Gastrocnemius medialis (tissue), 4 donors: ENCODE data around the gene HPCAL4. TPM values are rescaled to one million over a fixed set of nuclear protein-coding genes. Genes with fewer than 3 reads are reported as not detected.

Source experiments
- ATAC-seq, 2 donors: fragments of 150-250 bp; one replicate each; pipeline ENCODE4 v1.9.1; 2016
- DNase-seq, 2 donors: peaks; one replicate each; pipeline ENCODE4 v3.0.0-alpha.2; 2019
- H3K27ac ChIP-seq, 4 donors: fragments of 200-600 bp; sonication (generic); 1 replicate in 1 of 4; 2 replicates in 3 of 4; pipeline ENCODE4 v1.5.1; 2016 to 2018; ENCODE audit warnings: mild to moderate bottlenecking in 2 of 4, moderate library complexity in 1 of 4
- H3K27me3 ChIP-seq, 3 donors: fragments of 200-600 bp; sonication (generic) in 2 of 3; 1 replicate in 1 of 3; 2 replicates in 2 of 3; pipeline versions ENCODE4 v1.5.1 to v1.6.0; 2016 to 2019; ENCODE audit warnings: mild to moderate bottlenecking in 1 of 3, moderate library complexity in 1 of 3
- H3K36me3 ChIP-seq, 2 donors: fragments of 200-600 bp; sonication (generic) in 1 of 2; one replicate each; pipeline ENCODE4 v1.5.1; 2017 to 2018
- H3K4me1 ChIP-seq, 2 donors: fragments of 200-600 bp; sonication (generic) in 1 of 2; one replicate each; pipeline ENCODE4 v1.5.1; 2016 to 2017; ENCODE audit warnings: mild to moderate bottlenecking in 2 of 2
- H3K4me3 ChIP-seq, 4 donors: fragments of 200-600 bp; sonication (generic) in 3 of 4; 1 replicate in 1 of 4; 2 replicates in 3 of 4; pipeline ENCODE4 v1.5.1; 2016 to 2019; ENCODE audit warnings: mild to moderate bottlenecking in 2 of 4
- H3K9me3 ChIP-seq, 3 donors: fragments of 200-600 bp; sonication (generic) in 2 of 3; 1 replicate in 1 of 3; 2 replicates in 2 of 3; pipeline ENCODE4 v1.5.1; 2016 to 2019
- POLR2A ChIP-seq, 2 donors: fragments of 450-650 bp; IDR thresholded peaks; one replicate each; pipeline ENCODE4 v1.6.1; 2017; ENCODE audit warnings: antibody characterized with exemption in 2 of 2, mild to moderate bottlenecking in 2 of 2, moderate library complexity in 2 of 2
- in situ Hi-C, 4 donors: fragments of 200-750 bp; cut with MboI; loops; one replicate each; pipeline versions ENCODE4 v1.15.0 to v1.8.0; 2017; ENCODE audit warnings: low sequenced_read_pairs in 4 of 4
- intact Hi-C: fragments of 100-400 bp; cut with DNase I; formaldehyde crosslinking; loops from one replicate; pipeline ENCODE4 v1.15.1; 2023; ENCODE audit warnings: low total_unique reads
- total RNA-seq, 4 donors: library from RNA; depleted of rRNA; stranded (reverse); fragments of >200 nt; gene quantifications; one replicate each; pipeline versions ENCODE4 v1.1.0 to v1.2.3, GENCODE V29; 2016
- TF ChIP-seq, protein P1 (sequence below), 5 experiments: fragments of 450-650 bp in 3 of 5; fragments of 200-600 bp in 2 of 5; sonication (generic) in 2 of 5; IDR thresholded peaks in 4 of 5; conservative IDR thresholded peaks in 1 of 5; 1 replicate in 4 of 5; 2 replicates in 1 of 5; pipeline ENCODE4 v1.5.1; 2016 to 2019; ENCODE audit warnings: antibody characterized with exemption in 5 of 5, mild to moderate bottlenecking in 3 of 5, moderate library complexity in 3 of 5

The HPCAL4 gene
- total RNA-seq, 4 donors from 2014 or later: 0.92 to 9.0 (median 3.2) TPM

DNA sequence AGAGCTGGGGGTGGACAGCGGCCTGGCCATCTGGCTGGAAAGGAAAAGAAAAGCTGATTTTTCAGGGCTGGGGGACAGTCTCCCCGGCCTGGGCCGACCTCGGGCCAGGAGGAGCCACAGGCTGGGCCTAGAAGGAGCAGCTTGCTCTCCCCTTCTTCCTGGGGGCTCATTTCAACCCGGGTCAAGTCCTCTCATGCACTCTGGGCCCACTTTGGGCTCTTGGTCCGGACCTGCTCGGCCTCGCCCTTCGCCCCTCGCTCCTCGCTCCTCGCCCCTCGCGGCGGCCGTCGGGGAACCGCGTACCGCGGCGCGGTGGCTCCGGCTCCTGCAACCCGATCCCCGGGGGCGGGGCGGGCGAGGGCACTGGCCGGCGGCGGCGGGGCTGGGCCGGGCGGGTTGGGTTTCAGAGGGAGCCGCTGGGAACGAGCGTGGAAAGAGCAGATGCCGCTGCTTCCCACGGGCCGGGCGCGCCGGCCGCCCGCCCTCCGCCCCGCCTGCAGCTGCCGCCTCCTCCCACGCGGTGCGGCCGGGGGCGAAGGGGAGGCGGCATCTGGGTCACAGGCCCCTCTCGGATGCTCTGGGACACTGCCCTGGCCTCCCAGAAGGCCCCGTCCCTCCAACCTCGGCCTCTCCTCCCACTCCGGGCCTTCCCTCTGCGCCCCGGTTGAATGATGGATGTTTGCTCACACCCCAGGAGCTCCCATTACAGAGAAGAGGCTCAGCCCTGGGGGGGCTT, 58.4 kb downstream of the HPCAL4 start:
- peak; percentile 72 to 81 for ATAC-seq
- Histone ChIP-seq H3K4me3 (peak overlapping the region; percentile 24 to 28 (median 26)), H3K36me3 (no peaks in the 10 kb centered on the region), H3K27me3 (peaks cover 0 to 4% (median 0%) of the 10 kb centered on the region in 3 donors), H3K9me3 (no peaks in the 10 kb centered on the region), H3K4me1 (peaks cover 7 to 14% of the 10 kb centered on the region in 2 donors), H3K27ac (peak overlapping the region; percentile 50 to 75 (median 56))
- DNase-seq: peak in 1 of 2 donors; percentile 60
- intact Hi-C loops (no loop called here), in situ Hi-C loops (no loop called here)
- peak in 1 of 2 donors; percentile 26 for TF ChIP-seq POLR2A (IDR thresholded peaks at IDR 0.05)
- TF ChIP-seq, protein P1, sequence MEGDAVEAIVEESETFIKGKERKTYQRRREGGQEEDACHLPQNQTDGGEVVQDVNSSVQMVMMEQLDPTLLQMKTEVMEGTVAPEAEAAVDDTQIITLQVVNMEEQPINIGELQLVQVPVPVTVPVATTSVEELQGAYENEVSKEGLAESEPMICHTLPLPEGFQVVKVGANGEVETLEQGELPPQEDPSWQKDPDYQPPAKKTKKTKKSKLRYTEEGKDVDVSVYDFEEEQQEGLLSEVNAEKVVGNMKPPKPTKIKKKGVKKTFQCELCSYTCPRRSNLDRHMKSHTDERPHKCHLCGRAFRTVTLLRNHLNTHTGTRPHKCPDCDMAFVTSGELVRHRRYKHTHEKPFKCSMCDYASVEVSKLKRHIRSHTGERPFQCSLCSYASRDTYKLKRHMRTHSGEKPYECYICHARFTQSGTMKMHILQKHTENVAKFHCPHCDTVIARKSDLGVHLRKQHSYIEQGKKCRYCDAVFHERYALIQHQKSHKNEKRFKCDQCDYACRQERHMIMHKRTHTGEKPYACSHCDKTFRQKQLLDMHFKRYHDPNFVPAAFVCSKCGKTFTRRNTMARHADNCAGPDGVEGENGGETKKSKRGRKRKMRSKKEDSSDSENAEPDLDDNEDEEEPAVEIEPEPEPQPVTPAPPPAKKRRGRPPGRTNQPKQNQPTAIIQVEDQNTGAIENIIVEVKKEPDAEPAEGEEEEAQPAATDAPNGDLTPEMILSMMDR (IDR thresholded peaks at IDR 0.05 in 4 of 5, conservative IDR thresholded peaks at IDR 0.05 in 1 of 5): no peak

DNA sequence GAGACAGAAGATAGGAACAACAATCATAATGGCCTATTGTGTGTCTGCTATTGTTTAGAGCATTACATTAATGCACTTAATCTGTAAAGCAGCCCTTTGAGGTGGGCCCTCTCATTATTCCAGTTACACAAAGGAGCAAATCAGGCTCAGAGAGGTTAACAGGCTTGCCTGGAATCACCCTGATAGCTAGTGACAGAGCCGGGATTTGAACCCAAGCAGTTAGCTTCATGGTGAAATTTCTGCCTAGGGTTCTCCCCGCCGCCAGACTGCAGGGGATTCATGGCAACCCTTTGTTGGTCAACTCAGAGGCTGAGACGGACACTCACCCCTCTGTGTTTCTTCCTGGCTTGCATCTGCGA, 58.9 kb downstream of the HPCAL4 start:
- peak overlapping the region in 3 of 4 donors; percentile 24 to 26 (median 25) for H3K4me3 ChIP-seq
- H3K27me3 ChIP-seq: peaks cover 0 to 4% (median 0%) of the 10 kb centered on the region in 3 donors
- in situ Hi-C loops: no loop called here
- no peaks in the 10 kb centered on the region for H3K9me3 ChIP-seq
- TF ChIP-seq, protein P1 (IDR thresholded peaks at IDR 0.05 in 4 of 5, conservative IDR thresholded peaks at IDR 0.05 in 1 of 5): no peak
- no peak for TF ChIP-seq POLR2A (IDR thresholded peaks at IDR 0.05)
- intact Hi-C loops: no loop called here
- ATAC-seq (no peak), DNase-seq (no peak)
- H3K4me1 ChIP-seq: peaks cover 7 to 16% of the 10 kb centered on the region in 2 donors
- H3K36me3 ChIP-seq: no peaks in the 10 kb centered on the region
- H3K27ac ChIP-seq: peak overlapping the region; percentile 19 to 51 (median 37)

DNA sequence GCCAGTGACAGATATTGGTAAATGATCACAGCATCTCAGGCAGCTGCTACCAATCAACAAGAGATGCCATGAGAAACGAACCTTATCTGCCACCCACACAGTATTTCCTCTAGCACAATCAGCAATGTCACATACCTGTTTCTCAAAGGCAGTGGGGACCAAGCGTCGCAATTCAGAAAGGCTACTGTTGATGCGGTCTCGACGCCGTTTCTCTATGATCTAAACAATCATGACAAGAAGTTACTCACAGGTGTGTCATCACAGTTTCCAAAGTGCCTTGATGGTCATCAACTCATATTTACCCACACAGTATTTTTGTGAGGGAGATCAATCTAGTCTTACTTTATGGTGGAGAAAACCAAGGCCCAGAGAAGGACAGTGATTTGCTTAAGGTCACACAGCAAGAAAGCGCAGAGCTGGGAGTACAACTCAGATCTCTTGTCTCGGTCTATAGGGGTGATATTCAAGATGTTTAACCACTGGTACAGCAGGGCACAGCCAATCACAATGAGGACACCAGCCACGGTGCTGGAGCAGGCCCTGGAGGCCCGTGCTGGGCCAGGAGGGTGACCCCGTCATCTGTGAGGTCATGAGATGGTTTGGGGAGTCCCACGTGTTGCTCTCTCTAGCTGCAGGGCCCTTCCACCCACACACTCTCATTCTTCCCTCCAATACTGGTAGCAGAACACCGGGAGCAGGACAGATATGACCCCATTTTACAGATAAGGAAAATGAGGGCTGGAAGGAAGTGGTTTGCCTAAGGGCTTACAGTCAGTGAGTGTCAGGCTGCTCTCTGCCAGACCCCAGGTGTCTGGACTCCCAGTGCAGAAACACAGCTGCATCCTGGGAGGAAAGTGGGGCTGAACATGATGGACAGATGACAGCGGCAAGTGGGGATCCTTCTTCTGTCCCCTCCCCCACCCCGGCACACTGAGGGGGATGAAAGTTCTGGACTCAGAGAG, 59.6 kb downstream of the HPCAL4 start:
- Histone ChIP-seq H3K27me3 (no peaks in the 10 kb centered on the region), H3K27ac (peak overlapping the region in 2 of 4 donors; percentile 19 to 24), H3K9me3 (no peaks in the 10 kb centered on the region), H3K4me1 (peaks cover 8 to 22% of the 10 kb centered on the region in 2 donors), H3K4me3 (no peak overlapping the region), H3K36me3 (no peaks in the 10 kb centered on the region)
- DNase-seq (no peak), ATAC-seq (no peak)
- TF ChIP-seq, protein P1 (IDR thresholded peaks at IDR 0.05 in 4 of 5, conservative IDR thresholded peaks at IDR 0.05 in 1 of 5): no peak
- no peak for TF ChIP-seq POLR2A (IDR thresholded peaks at IDR 0.05)
- in situ Hi-C loops (no loop called here), intact Hi-C loops (no loop called here)

DNA sequence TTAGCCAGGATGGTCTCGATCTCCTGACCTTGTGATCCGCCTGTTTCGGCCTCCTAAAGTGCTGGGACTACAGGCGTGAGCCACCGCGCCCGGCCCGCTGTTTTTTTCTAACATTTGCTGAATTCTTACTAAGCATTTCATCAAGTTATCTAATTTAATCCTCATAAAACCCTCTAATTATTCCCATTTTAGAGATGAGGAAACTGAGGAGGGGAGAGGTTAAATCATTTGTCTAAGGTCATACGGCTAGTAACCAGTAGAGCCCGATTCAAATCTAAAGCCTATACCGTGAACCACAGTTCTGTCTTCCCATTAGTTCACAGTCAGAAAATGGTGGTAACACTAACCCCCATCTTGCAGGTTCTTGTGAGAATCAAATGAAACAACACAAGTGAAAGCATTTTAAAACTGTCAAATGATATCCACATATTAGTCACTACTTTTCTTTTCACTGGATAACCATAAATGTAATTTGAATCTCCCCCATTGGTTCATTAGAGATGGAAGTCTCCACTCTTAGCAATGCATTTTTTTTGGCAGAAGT, 62.4 kb downstream of the HPCAL4 start:
- peaks cover 26 to 42% of the 10 kb centered on the region in 2 donors for H3K4me1 ChIP-seq
- in situ Hi-C loops: no loop called here
- no peaks in the 10 kb centered on the region for H3K9me3 ChIP-seq
- no peak for DNase-seq
- TF ChIP-seq, protein P1 (IDR thresholded peaks at IDR 0.05 in 4 of 5, conservative IDR thresholded peaks at IDR 0.05 in 1 of 5): no peak
- no peak for TF ChIP-seq POLR2A (IDR thresholded peaks at IDR 0.05)
- H3K36me3 ChIP-seq: no peaks in the 10 kb centered on the region
- intact Hi-C loops: no loop called here
- ATAC-seq: no peak
- no peaks in the 10 kb centered on the region for H3K27me3 ChIP-seq
- no peak overlapping the region for H3K4me3 ChIP-seq
- no peak overlapping the region for H3K27ac ChIP-seq

Other genes starting within 250 kb of the HPCAL4 start
- 1 to 10 TPM in 1 of 4 donors, under 1 TPM in 1, not detected in 2; 0.31 to 1.3 TPM for gene BMP8A, start 199.8 kb downstream of the HPCAL4 start, total RNA-seq
- gene PABPC4, start 114.6 kb downstream of the HPCAL4 start, total RNA-seq: 100 to 1,000 TPM; 259 to 468 (median 371) TPM
- 1 to 10 TPM in 3 of 4 donors, under 1 TPM in 1; 0.78 to 3.3 (median 2.4) TPM for gene HEYL, start 51.8 kb downstream of the HPCAL4 start, total RNA-seq
- gene NT5C1A, start 19.3 kb downstream of the HPCAL4 start, total RNA-seq: 10 to 100 TPM; 10.8 to 85.5 (median 59.9) TPM
- gene PPIE, start 47.4 kb upstream of the HPCAL4 start, total RNA-seq: 10 to 100 TPM; 22.9 to 30.1 (median 27.2) TPM
- under 1 TPM in 1 of 4 donors, not detected in 3; 0.86 TPM for gene OXCT2, start 79.9 kb upstream of the HPCAL4 start, total RNA-seq
- gene BMP8B, start 97.4 kb upstream of the HPCAL4 start, total RNA-seq: under 1 TPM in 3 of 4 donors, not detected in 1; 0.12 to 0.31 (median 0.15) TPM
- 10 to 100 TPM in 2 of 4 donors, 1 to 10 TPM in 2; 6.2 to 24.6 (median 9.8) TPM for gene TRIT1, start 192.1 kb upstream of the HPCAL4 start, total RNA-seq
- gene MYCL, start 210.5 kb upstream of the HPCAL4 start, total RNA-seq: 1 to 10 TPM in 1 of 4 donors, under 1 TPM in 1, not detected in 2; 0.35 to 1.1 TPM